ENCODE data around the gene NUP42.

The NUP42 gene

DNA sequence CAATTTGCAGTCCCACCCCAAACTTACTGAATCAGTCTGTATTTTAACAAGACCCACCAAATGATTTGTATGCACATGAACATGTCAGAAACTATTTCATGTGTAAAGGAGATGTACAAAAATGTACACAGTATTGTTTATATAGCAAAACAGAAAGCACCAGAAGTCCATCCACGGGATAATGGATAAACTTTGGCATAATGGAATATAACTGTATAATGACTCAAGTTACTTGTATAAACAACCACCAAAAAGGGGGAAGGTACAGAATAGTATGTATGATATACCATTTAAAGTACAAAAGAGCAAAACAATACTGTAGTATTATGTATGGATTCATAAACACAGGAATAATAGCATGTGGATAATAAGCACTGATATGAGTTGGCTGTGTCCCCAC, 22.4 kb downstream of the NUP42 start:
- no peak for TF ChIP-seq YY1 (IDR thresholded peaks at IDR 0.05; ENCODE audit: low read depth)
- TF ChIP-seq EGR1 (IDR thresholded peaks at IDR 0.05) = no peak
- TF ChIP-seq TAF1 (IDR thresholded peaks at IDR 0.05; ENCODE audit: low read depth) = no peak

DNA sequence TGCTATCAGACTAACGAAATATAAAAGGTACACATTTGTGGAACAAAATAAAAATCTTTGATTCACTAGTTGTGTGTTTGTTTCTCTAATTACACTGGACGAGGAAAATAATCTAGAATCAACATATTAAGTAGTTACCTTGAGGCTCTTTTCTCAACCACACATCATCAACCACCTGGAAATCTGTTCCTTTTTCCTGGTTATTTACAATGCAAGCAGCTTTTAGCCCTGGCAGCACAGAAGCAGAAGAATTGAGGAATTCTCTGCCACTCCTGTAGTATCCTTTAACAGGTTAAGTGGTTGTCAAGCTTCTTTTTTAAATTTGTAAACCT, 23.7 kb downstream of the NUP42 start:
- TF ChIP-seq EGR1 (IDR thresholded peaks at IDR 0.05) (no peak), TAF1 (IDR thresholded peaks at IDR 0.05; ENCODE audit: low read depth) (no peak), EP300 (IDR thresholded peaks at IDR 0.05; ENCODE audit: borderline replicate concordance) (no peak), CEBPB (IDR thresholded peaks at IDR 0.05) (no peak), ZBTB7A (IDR thresholded peaks at IDR 0.05; ENCODE audit: low read depth) (no peak), FOXM1 (IDR thresholded peaks at IDR 0.05; ENCODE audit: borderline replicate concordance, low read depth) (no peak)
- TF ChIP-seq, protein P1, sequence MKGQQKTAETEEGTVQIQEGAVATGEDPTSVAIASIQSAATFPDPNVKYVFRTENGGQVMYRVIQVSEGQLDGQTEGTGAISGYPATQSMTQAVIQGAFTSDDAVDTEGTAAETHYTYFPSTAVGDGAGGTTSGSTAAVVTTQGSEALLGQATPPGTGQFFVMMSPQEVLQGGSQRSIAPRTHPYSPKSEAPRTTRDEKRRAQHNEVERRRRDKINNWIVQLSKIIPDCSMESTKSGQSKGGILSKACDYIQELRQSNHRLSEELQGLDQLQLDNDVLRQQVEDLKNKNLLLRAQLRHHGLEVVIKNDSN (IDR thresholded peaks at IDR 0.05) = no peak

DNA sequence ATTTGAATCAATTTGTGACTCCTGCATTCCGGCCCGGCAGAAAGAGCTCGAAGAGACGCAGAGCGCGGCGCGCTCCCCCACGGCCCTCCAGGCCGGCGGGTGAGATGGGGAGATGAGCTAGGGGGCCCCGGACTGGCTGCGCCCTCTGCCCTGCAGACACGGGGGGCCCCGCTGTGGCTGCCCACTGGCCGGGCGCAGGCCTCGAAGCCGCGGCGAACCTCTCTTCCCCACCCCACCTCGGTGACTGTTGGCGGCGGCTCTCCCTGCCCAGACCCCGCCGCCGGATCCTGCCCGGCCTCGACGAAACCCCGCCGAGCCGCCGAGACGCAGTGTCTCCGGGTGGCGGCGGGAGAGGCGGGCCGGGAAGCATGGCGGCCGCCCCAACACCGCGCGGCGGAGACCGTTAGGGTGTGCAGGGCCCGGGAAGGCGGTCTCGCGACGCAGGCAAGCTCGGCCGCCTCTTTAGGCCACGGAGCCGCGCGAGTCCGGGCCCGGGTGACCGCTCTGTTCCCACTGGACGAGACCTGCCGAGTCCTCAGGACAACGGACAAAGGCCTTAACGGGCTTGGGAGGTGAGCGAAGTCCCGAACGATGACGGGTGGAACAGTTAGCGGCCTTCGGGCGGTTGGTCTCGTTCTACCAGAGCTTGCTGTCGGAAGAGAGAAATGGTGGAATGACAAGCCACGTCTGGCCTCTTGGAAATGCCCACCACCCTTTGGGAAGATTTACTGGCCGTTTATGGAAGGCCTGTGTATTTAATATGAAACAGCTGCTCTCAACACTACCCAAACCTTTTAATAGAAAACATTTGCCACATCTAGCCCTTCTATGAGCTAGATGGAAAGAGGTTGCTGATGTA, 24.3 kb downstream of the NUP42 start:
- TF ChIP-seq FOXM1 (IDR thresholded peaks at IDR 0.05; ENCODE audit: borderline replicate concordance, low read depth) = no peak
- TF ChIP-seq, protein P1 (IDR thresholded peaks at IDR 0.05) = no peak
- TF ChIP-seq EP300 (IDR thresholded peaks at IDR 0.05; ENCODE audit: borderline replicate concordance) = no peak
- no peak for TF ChIP-seq TEAD4 (IDR thresholded peaks at IDR 0.05)
- TF ChIP-seq YY1 (IDR thresholded peaks at IDR 0.05; ENCODE audit: low read depth) = no peak
- no peak for TF ChIP-seq CEBPB (IDR thresholded peaks at IDR 0.05)
- no peak for TF ChIP-seq NFIC (IDR thresholded peaks at IDR 0.05)
- TF ChIP-seq TAF1 (IDR thresholded peaks at IDR 0.05; ENCODE audit: low read depth) = no peak

DNA sequence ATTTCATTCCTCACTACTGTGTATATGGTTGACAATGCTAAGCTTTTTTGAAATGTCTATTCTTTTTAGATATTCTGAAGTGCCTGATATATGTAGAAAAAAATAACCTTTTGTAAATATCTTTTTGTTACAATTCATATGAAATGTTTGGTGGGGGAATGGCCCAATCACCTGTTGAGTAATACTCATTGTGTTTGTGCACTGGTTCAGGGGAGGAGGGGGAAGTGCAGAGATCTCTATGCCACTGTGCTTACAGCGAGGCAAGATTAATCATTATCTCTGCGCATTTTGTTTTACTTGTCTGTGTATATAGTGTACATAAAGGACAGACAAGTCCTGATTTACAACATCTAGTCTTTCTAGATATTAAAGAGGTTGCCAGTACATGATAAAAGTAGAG, 25.2 kb downstream of the NUP42 start:
- TF ChIP-seq TEAD4 (IDR thresholded peaks at IDR 0.05) = no peak
- TF ChIP-seq CEBPB (IDR thresholded peaks at IDR 0.05) = peak; percentile 59
- TF ChIP-seq RAD21 (IDR thresholded peaks at IDR 0.05; ENCODE audit: low read depth) = no peak
- TF ChIP-seq, protein P2, sequence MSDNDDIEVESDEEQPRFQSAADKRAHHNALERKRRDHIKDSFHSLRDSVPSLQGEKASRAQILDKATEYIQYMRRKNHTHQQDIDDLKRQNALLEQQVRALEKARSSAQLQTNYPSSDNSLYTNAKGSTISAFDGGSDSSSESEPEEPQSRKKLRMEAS (IDR thresholded peaks at IDR 0.05) = no peak
- TF ChIP-seq, protein P1 (IDR thresholded peaks at IDR 0.05) = no peak
- no peak for TF ChIP-seq CREB1 (IDR thresholded peaks at IDR 0.05; ENCODE audit: low read depth)

DNA sequence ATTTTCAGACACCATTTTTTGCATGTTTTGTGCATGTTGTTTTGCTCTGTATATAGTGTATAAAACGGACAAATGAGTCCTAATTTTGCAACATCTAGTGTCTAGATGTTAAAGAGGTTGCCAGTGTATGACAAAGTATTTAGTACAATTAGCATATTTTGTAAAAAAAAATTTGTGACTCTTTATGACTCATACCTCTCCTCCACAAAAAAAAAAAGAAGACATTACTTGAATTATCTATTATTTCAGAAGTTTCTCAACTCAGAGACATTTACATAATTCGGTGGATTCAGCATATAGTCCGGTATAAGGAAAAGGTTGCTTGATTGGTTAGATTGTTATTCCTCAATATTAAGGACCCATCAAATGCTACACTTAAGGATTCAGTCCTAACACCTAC, 26.0 kb downstream of the NUP42 start:
- TF ChIP-seq, protein P1 (IDR thresholded peaks at IDR 0.05) = no peak
- no peak for TF ChIP-seq FOXM1 (IDR thresholded peaks at IDR 0.05; ENCODE audit: borderline replicate concordance, low read depth)
- no peak for TF ChIP-seq YY1 (IDR thresholded peaks at IDR 0.05; ENCODE audit: low read depth)
- TF ChIP-seq, protein P3, sequence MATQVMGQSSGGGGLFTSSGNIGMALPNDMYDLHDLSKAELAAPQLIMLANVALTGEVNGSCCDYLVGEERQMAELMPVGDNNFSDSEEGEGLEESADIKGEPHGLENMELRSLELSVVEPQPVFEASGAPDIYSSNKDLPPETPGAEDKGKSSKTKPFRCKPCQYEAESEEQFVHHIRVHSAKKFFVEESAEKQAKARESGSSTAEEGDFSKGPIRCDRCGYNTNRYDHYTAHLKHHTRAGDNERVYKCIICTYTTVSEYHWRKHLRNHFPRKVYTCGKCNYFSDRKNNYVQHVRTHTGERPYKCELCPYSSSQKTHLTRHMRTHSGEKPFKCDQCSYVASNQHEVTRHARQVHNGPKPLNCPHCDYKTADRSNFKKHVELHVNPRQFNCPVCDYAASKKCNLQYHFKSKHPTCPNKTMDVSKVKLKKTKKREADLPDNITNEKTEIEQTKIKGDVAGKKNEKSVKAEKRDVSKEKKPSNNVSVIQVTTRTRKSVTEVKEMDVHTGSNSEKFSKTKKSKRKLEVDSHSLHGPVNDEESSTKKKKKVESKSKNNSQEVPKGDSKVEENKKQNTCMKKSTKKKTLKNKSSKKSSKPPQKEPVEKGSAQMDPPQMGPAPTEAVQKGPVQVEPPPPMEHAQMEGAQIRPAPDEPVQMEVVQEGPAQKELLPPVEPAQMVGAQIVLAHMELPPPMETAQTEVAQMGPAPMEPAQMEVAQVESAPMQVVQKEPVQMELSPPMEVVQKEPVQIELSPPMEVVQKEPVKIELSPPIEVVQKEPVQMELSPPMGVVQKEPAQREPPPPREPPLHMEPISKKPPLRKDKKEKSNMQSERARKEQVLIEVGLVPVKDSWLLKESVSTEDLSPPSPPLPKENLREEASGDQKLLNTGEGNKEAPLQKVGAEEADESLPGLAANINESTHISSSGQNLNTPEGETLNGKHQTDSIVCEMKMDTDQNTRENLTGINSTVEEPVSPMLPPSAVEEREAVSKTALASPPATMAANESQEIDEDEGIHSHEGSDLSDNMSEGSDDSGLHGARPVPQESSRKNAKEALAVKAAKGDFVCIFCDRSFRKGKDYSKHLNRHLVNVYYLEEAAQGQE (IDR thresholded peaks at IDR 0.05; ENCODE audit: low read depth) = no peak
- no peak for TF ChIP-seq RAD21 (IDR thresholded peaks at IDR 0.05; ENCODE audit: low read depth)
- no peak for TF ChIP-seq CEBPB (IDR thresholded peaks at IDR 0.05)
- TF ChIP-seq TAF1 (IDR thresholded peaks at IDR 0.05; ENCODE audit: low read depth) = no peak
- TF ChIP-seq NFIC (IDR thresholded peaks at IDR 0.05) = no peak
- no peak for TF ChIP-seq TEAD4 (IDR thresholded peaks at IDR 0.05)
- no peak for TF ChIP-seq CREB1 (IDR thresholded peaks at IDR 0.05; ENCODE audit: low read depth)
- no peak for TF ChIP-seq TCF12 (IDR thresholded peaks at IDR 0.05; ENCODE audit: low read depth)
- TF ChIP-seq ZBTB7A (IDR thresholded peaks at IDR 0.05; ENCODE audit: low read depth) = no peak
- TF ChIP-seq EP300 (IDR thresholded peaks at IDR 0.05; ENCODE audit: borderline replicate concordance) = no peak

DNA sequence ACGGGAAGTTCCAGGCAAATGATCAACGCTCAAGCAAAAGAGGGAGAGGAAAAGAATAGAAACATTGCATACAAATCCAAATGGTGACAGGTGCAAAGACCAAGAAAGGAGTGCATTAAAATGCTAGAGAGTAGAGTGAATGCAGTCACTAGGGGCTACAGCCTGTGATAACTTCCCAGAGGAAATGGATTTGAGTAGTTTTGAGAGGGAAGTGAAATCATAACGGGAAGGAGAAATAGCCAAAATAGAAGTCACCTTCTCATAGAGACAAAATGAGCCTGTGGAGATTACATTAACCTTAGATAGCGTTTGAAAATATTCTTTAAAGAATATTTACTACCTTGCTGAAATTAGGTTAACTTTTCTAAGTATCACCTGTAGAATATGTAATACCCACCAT, 26.5 kb downstream of the NUP42 start:
- TF ChIP-seq, protein P2 (IDR thresholded peaks at IDR 0.05) = no peak
- no peak for TF ChIP-seq EGR1 (IDR thresholded peaks at IDR 0.05)

DNA sequence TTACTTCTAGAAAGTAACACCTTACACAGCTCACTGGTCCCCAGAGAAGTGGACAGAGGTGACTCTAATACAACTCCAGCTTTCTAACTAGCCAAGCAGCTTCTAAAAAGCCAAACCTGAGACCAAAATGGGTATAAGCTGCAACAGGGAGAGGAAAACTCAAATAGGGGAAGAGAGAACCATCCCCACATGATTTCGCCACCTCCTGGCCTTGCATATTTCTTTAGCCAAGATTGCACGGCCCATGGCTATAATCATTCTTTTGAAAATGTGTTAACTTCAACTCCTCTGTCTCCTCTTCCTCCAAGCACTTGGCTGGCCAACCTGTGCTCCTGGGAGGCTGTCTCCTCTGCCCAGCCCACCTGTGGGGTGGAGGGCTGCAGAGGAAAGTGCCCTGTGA, 28.7 kb downstream of the NUP42 start:
- TF ChIP-seq, protein P3 (IDR thresholded peaks at IDR 0.05; ENCODE audit: low read depth) = no peak
- TF ChIP-seq CEBPB (IDR thresholded peaks at IDR 0.05) = no peak
- TF ChIP-seq, protein P2 (IDR thresholded peaks at IDR 0.05) = no peak
- TF ChIP-seq FOXM1 (IDR thresholded peaks at IDR 0.05; ENCODE audit: borderline replicate concordance, low read depth) = no peak
